Neuron (in vitro differentiated cells): ENCODE results near the gene HES2.
"Not testable (repeated sequence)": the region's sequence is repeated elsewhere in the genome, so short reads cannot be mapped to it uniquely, and the experiment has no call there.

Source experiments
- H2AFZ ChIP-seq: one replicate; pipeline ENCODE4 v1.6.1; 2013; ENCODE audit warnings: low read depth, mild to moderate bottlenecking, inconsistent platforms, low read length, moderate library complexity
- H3K27me3 ChIP-seq: one replicate; pipeline ENCODE4 v1.6.1; 2013; ENCODE audit warnings: low read length; ENCODE audit not compliant: insufficient read depth
- H3K36me3 ChIP-seq: one replicate; pipeline ENCODE4 v1.6.1; 2013; ENCODE audit warnings: low read length; ENCODE audit not compliant: insufficient read depth
- H3K4me1 ChIP-seq: one replicate; pipeline ENCODE4 v1.6.1; 2013; ENCODE audit warnings: low read length; ENCODE audit not compliant: insufficient read depth
- H3K4me3 ChIP-seq: 2 replicates; pipeline ENCODE4 v1.5.1; 2013; ENCODE audit warnings: mild to moderate bottlenecking, low read length, moderate library complexity
- H3K9me3 ChIP-seq: one replicate; pipeline ENCODE4 v1.6.1; 2013; ENCODE audit warnings: low read length

Gene HES2

DNA sequence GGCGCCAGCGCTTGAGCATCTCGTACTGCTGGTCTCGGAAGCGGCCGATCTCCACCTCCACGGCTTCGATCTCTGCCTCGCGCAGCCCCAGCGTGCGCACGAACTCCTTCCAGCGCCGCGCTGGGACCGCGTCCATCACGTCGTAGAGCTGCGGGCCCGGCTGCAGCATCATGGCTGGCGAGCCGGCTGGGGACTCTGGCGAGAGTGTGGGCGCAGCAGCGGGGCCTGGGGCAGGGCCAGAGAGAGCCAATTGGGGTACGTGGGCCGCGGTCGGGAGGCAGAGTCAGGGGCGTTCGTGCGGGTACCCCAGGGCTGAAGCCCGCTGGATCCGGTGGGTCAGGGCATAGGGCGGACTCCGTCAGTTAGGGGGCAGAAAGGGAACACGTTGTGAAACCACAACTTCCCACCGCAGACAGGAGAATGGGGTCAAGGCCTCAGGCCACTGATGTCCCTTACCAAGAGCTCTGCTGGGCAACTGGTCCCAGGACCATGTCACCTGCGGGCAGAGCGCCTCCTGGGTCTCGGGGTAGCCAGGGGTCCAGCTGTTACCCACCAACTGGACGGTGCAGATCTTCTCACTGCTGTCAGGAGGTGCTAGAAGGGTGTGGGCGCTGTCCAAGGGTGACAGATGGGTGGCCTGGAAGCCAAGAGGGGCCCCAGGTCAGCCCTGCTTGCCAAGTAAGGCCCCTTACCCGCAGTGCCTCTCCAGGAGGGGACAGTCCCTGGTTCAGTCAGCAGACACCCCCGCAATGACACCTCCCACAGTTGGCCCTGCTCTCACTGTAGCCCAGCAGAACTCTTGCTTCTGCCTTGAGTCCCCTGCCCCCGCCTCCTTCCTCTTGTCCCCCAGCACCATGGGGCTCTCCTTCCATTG lies 42.1 kb upstream of the HES2 start:
- Histone ChIP-seq H2AFZ (no peak overlapping the region), H3K9me3 (no peaks in the 10 kb centered on the region), H3K4me1 (no peaks in the 10 kb centered on the region), H3K27me3 (no peaks in the 10 kb centered on the region), H3K36me3 (peaks cover 22% of the 10 kb centered on the region), H3K4me3 (no peak overlapping the region)

DNA sequence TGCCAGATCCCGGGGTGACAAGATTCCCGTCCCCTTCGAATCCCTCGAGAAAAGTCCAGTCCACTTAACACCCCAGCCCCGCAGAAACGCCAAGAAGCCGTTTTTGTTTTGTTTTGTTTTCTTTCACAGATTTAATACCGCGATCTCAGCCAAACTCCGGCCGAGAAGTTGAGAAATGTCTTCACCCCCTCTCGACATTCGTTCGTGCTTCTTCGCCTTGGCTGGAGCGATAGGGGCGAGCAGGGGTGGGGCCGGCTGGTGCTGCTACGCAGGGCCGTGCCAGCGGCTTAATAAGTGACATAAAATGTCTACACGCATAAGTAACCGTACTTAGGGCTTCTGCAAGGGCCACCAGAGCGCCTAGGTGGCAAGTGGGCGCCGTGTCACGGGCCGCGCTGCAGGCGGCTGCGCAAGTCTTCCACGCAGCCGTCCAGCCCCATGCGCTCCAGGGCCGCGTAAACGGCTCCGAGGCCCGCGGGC lies 41.4 kb upstream of the HES2 start:
- Histone ChIP-seq H3K36me3 (peaks cover 22% of the 10 kb centered on the region), H3K27me3 (no peaks in the 10 kb centered on the region), H2AFZ (no peak overlapping the region), H3K4me3 (no peak overlapping the region), H3K4me1 (no peaks in the 10 kb centered on the region), H3K9me3 (no peaks in the 10 kb centered on the region)

DNA sequence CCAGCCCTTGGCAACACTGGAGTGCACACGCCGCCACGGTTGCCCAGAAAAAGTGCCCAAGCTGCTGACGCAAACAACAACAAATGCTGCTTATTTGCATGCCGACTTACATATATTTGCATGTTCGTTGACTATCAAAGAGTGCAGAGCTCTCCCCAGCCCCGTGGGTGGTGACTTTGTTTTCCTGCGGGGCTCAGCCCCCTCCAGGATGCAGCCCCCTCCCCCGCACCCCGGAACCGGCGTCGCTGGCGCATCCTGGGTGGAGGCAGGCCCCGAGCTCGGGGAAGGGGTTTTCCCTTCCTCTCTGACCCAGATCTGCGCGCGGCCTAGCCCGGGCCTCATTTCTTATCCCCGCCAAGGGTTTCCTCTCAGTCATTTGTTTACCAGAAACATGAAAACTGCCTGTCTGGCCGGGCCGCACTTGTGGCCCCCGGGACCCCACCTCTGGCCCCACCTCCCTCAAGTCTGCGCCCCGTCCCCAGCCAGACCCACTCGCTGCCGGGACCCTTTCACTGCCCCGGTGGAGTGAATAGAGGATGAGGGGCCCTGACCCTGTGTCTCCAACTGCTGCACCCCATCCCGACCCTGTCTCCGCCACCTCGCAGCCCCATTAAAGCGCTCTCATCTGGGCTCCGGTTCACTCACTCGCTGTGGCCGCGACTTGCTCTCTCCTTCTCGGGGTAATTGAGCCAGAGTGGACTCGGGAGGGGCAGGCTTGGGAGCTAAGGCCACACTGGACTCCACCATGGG lies 40.8 kb upstream of the HES2 start:
- no peaks in the 10 kb centered on the region for H3K27me3 ChIP-seq
- H3K9me3 ChIP-seq = no peaks in the 10 kb centered on the region
- peaks cover 22% of the 10 kb centered on the region for H3K36me3 ChIP-seq
- H2AFZ ChIP-seq = no peak overlapping the region
- no peaks in the 10 kb centered on the region for H3K4me1 ChIP-seq
- H3K4me3 ChIP-seq = no peak overlapping the region

DNA sequence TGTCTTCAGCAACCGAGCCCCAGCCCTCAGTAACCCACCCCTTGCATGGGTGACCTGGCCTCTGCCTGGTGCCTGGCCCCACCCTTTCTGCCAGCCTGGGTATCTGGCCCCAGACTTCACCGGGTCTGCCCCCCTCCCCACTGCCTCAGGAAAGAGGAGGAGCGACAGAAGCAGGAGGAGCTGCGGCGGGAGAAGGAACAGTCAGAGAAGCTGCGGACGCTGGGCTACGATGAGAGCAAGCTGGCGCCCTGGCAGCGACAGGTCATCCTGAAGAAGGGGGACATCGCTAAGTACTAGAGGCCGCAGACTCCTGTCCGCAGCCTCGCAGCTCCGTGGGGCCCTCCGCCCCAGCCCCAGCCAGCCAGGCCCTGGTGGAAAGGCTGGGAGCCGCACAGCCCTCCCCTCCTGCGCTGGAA lies 40.1 kb upstream of the HES2 start:
- Histone ChIP-seq H3K27me3 (no peaks in the 10 kb centered on the region), H3K4me1 (no peaks in the 10 kb centered on the region), H3K36me3 (peaks cover 22% of the 10 kb centered on the region), H3K4me3 (no peak overlapping the region), H2AFZ (no peak overlapping the region), H3K9me3 (no peaks in the 10 kb centered on the region)

DNA sequence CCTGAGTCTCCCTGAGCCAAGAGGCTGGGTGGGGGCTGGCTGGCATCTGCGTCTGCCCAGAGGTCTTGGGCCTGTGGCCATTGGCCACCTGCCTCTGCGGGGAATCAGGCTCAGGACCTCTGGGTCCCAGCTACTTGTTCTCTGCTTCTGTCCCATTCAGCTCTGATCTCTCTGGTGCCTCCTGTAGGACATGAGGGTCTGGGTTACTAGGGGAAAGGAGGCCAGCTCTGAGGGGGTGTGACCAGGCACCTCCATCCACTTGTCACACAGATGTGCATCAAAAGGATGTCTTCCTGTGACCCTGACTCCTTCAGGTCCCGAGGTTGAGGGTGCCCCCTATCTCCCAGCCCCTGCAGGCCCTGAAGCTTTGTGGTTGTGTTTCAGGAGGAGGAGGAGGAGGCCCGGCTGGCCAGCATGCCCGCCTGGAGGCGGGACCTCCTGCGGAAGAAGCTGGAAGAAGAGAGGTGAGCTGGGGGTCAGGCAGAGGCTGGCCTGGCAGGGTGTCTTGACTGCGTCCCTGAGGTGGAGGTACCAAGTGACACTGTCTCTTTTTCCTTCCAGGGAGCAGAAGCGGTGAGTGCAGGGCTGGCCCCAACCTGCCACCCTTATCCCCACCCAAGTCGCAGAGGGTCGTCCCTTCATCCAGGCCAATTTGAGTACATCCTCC lies 37.2 kb upstream of the HES2 start:
- H3K9me3 ChIP-seq = no peaks in the 10 kb centered on the region
- H3K27me3 ChIP-seq = no peaks in the 10 kb centered on the region
- H3K36me3 ChIP-seq = peaks cover 8% of the 10 kb centered on the region
- H2AFZ ChIP-seq = no peak overlapping the region
- no peak overlapping the region for H3K4me3 ChIP-seq
- H3K4me1 ChIP-seq = no peaks in the 10 kb centered on the region

- not testable (repeated sequence) for H2AFZ ChIP-seq, H3K36me3 ChIP-seq, H3K9me3 ChIP-seq, H3K4me3 ChIP-seq, H3K4me1 ChIP-seq, H3K27me3 ChIP-seq
These were observed 36.2 kb upstream of the HES2 start for GRCh38 chr1:6455752-6456520.

DNA sequence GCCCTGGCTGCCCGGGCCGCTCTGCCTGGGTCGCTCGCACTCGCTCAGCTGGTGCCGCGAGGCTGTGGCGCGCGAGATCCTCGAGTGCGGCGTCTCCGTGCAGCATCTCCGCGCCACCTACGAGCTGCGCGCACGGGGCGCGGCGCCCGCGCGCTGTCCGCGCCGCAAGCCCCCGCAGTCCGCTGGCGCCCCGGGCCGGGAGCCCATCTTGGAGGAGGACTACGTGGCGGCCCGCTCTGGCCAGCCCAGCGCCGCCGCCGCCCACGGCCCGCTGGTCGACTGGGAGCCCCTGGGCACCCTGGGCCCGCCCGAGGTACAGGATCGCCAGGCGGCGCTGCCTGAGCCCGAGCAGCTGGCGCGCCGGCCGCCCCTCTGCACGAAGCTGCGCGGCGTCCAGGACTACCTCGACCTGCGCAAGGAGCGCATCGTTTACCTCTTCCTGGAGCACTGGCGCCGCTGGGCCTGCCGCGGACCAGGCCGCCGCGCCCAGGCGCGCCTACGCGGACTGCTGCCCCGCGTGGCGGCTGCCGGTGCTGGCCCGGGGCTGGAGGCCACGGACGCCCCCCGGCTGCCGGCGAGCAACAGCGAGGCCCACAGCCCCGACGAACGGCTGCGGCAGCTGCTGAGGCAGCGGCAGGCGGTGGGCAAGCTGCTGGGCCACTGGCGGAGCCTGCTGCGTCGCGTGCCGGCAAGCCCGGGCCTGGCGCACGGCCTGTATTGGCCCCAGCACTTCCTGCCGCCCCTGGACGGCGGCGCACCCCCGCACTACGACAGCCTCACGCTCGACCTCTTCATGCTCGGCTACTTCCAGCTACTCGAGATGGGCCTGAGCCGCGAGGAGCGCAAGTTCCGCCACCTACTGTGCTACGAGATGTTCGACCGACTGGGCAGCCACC lies 35.4 kb upstream of the HES2 start:
- Histone ChIP-seq H3K4me3 (no peak overlapping the region), H3K36me3 (no peaks in the 10 kb centered on the region), H3K27me3 (peaks cover 2% of the 10 kb centered on the region)

DNA sequence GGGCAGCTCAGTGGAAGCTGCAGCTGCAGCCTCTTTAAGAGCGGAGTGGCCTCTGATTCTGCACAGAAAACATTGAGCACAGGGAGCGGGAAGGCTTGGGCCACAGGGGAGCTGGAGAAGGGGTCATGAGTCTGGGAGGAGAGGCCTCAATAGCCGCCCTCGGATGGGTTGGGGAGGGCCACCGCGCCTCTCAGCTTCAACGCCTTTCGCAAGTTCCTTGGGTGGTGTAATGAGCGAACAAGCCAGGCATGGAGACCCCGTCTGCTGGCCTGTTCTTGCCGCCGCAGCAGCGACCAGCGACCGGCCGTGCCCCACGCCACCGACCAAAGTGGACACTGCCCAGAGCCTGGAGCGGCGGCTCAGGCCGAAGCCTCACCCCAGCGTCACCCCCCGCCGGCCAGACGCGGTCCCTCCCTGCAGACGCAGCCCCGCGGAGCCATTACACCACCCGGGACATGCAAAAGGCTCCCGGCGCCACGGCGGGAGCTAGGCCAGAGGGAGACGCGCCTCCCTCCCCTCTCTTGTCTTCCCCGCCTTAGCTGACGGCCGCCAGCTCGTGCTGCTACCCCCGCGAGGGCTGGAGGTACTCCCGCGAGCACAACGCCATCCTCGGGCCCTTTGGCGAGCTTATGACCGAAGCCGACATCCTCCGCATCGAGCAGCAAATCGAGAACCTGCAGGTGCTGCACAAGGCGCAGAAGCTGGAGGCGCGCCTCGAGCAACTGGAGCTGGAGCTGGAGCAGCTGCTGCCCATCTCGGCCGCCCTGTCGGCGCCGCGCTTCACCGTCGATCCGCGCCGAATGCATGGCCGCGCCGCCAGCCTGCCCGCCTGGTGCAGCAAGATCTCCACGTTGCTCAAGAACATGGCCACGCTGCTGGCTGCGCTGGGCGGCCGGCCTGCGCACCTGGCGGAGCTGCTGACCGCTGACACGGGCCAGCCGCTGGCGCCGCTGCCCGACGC lies 34.5 kb upstream of the HES2 start:
- H3K9me3 ChIP-seq, H3K4me3 ChIP-seq, H3K36me3 ChIP-seq, H3K27me3 ChIP-seq, H2AFZ ChIP-seq: not testable (repeated sequence)
- peaks cover 14% of the 10 kb centered on the region for H3K4me1 ChIP-seq

More for the DNA sequence above, 35.4 kb upstream of the HES2 start:
- peaks cover 5% of the 10 kb centered on the region for H3K4me1 ChIP-seq
- no peak overlapping the region for H2AFZ ChIP-seq
- H3K9me3 ChIP-seq = no peaks in the 10 kb centered on the region

GRCh38 chr1:6450943-6451373 lies 31.2 kb upstream of the HES2 start:
- H3K4me3 ChIP-seq = no peak overlapping the region
- H3K4me1 ChIP-seq = peaks cover 31% of the 10 kb centered on the region
- H3K9me3 ChIP-seq = no peaks in the 10 kb centered on the region
- no peaks in the 10 kb centered on the region for H3K36me3 ChIP-seq
- no peak overlapping the region for H2AFZ ChIP-seq
- H3K27me3 ChIP-seq = peaks cover 17% of the 10 kb centered on the region

- H2AFZ ChIP-seq, H3K4me3 ChIP-seq, H3K9me3 ChIP-seq, H3K36me3 ChIP-seq: not testable (repeated sequence)
- peaks cover 33% of the 10 kb centered on the region for H3K4me1 ChIP-seq
- H3K27me3 ChIP-seq = peaks cover 17% of the 10 kb centered on the region
These were observed 30.8 kb upstream of the HES2 start for GRCh38 chr1:6450486-6450885.

GRCh38 chr1:6450005-6450450 lies 30.3 kb upstream of the HES2 start:
- Histone ChIP-seq H3K36me3 (no peaks in the 10 kb centered on the region), H3K9me3 (no peaks in the 10 kb centered on the region), H3K4me3 (no peak overlapping the region), H2AFZ (no peak overlapping the region), H3K27me3 (peaks cover 17% of the 10 kb centered on the region), H3K4me1 (peaks cover 33% of the 10 kb centered on the region)
